Activated naive CD4-positive, alpha-beta T cell (primary cell): ENCODE measurements around the gene SCMH1.

Experiments used
- DNase-seq, 4 experiments: peaks; one replicate each; lab custom pipeline; 2025; lab: John Stamatoyannopoulos, UW

SCMH1 gene

GRCh38 chr1:40998668-40999067, 243.4 kb downstream of the SCMH1 start:
- DNase-seq, result no peak

GRCh38 chr1:40997096-40997495, 245.0 kb downstream of the SCMH1 start:
- DNase-seq, result no peak

GRCh38 chr1:40989066-40989465, 253.0 kb downstream of the SCMH1 start:
- DNase-seq, result no peak

- DNase-seq, result no peak
Observed at GRCh38 chr1:40988280-40988679, 253.8 kb downstream of the SCMH1 start.

- DNase-seq, result no peak
Observed at GRCh38 chr1:40987439-40988276, 254.4 kb downstream of the SCMH1 start.

GRCh38 chr1:40986956-40987355, 255.2 kb downstream of the SCMH1 start:
- DNase-seq, result no peak

- no peak for DNase-seq
Observed at GRCh38 chr1:40986328-40986783, 255.8 kb downstream of the SCMH1 start.

GRCh38 chr1:40985875-40986274, 256.2 kb downstream of the SCMH1 start:
- no peak for DNase-seq

- no peak for DNase-seq
Observed at GRCh38 chr1:40985161-40985560, 256.9 kb downstream of the SCMH1 start.

GRCh38 chr1:40984531-40984930, 257.6 kb downstream of the SCMH1 start:
- no peak for DNase-seq

- DNase-seq, result no peak
Observed at GRCh38 chr1:40984066-40984465, 258.0 kb downstream of the SCMH1 start.

GRCh38 chr1:40983286-40983685, 258.8 kb downstream of the SCMH1 start:
- no peak for DNase-seq

GRCh38 chr1:40982721-40983120, 259.4 kb downstream of the SCMH1 start:
- DNase-seq, result no peak

- no peak for DNase-seq
Observed at GRCh38 chr1:40981691-40982448, 260.2 kb downstream of the SCMH1 start.

GRCh38 chr1:40980453-40981121, 261.5 kb downstream of the SCMH1 start:
- peak in 3 of 4 experiments; percentile 27 to 51 (median 44) for DNase-seq

GRCh38 chr1:40980068-40980452, 262.0 kb downstream of the SCMH1 start:
- DNase-seq, result peak in 1 of 4 experiments; percentile 44

GRCh38 chr1:40979241-40980067, 262.7 kb downstream of the SCMH1 start, which contains the start of gene CTPS1:
Gene CTPS1 (plus strand): TSS chr1:40979696. CDS start chr1:40983291, 3,595 bp downstream.
- peak; percentile 91 to 97 (median 94) for DNase-seq

GRCh38 chr1:40978886-40979240, 263.2 kb downstream of the SCMH1 start:
- no peak for DNase-seq

GRCh38 chr1:40977716-40978115, 264.4 kb downstream of the SCMH1 start:
- no peak for DNase-seq
